GM19455 (cell line): ENCODE data around the gene CEP131.

Source experiments
- ATAC-seq: cut with Tn5 transposase; IDR thresholded peaks from one replicate; pipeline ENCODE4 v1.9.1; 2021; ENCODE audit not compliant: unreplicated experiment

CEP131 gene

GRCh38 chr17:81251709-81252301 is 29.0 kb upstream of the CEP131 start:
- no peak for ATAC-seq

- no peak for ATAC-seq
Observed at GRCh38 chr17:81251094-81251708, 28.4 kb upstream of the CEP131 start.

- no peak for ATAC-seq
Observed at GRCh38 chr17:81250286-81251093, 27.7 kb upstream of the CEP131 start.

GRCh38 chr17:81249223-81250040 is 26.7 kb upstream of the CEP131 start:
- ATAC-seq: no peak

DNA sequence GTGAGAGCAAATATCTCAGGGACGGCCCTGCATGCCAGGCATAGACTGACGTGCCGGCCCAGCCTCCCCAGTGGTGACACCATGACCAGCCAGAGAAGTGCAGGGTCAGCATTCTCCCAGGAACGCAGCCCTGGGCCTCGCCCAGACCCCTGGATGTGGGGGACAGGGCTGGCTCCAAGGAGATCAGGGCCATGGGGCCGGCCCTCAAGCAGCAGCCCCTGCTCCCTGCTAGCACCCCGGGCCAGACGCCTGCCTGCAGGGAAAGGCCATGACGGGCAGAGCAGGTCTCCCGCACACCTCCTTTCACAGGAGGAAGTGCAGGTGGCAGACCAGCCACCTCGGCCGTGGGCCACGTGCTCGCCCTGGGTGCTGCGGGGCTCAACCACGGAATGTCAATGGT is 25.9 kb upstream of the CEP131 start:
- ATAC-seq: no peak

GRCh38 chr17:81247339-81247990 is 24.7 kb upstream of the CEP131 start:
- no peak for ATAC-seq

- ATAC-seq: no peak
Observed at GRCh38 chr17:81246679-81247338, 24.0 kb upstream of the CEP131 start.

DNA sequence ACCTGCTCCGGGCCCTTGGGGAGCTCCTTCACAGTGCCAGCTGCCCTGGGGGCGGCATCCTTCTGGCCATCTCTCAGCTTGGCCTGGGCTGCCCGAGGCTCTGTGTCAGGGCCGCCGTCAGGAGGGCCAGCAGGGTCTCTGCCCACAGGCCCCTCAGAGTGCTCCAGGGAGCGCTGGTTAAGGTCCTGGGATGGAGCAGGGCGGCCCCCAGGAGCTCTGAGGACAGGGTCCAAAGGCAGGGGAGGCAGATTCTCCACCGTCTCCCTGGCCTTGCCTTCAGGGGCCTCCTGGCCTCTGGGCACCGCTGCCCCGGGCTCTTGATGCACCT is 23.5 kb upstream of the CEP131 start:
- no peak for ATAC-seq

GRCh38 chr17:81245665-81246342 is 23.0 kb upstream of the CEP131 start:
- no peak for ATAC-seq

DNA sequence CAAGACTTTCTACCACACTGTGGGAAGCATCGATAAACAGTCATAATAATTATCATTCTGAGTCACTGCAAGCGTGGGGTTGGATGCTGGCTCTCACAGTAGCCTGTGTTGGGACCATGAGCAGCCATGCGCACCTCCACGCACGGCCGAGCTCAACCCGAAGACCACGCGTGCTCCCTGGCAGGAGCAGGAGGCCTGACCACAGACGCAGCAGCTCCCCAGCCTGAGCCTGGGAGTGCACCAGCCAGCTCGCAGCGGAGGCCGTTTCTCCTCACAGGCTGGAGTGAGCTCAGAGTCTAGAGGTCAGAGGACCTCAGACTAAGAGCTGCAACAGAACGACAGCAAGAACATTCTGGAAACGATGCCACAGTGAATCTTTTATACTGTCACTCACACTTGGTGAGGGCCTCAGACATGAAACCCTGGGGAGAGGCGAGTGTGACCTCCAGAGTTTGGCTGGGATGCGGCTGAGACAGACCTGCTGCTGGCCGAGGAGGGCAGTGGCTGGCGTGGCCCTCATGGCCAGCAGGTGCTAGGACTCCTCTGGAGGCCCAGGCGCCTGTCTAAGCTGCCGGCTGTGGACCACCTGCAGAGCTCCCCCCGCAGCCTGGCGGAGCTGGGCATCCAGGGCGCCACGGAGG is 22.4 kb upstream of the CEP131 start:
- ATAC-seq: no peak

GRCh38 chr17:81244358-81245023 is 21.7 kb upstream of the CEP131 start:
- ATAC-seq: no peak

- ATAC-seq: no peak
Observed at GRCh38 chr17:81243333-81243664, 20.5 kb upstream of the CEP131 start.

GRCh38 chr17:81242421-81243332 is 19.9 kb upstream of the CEP131 start:
- no peak for ATAC-seq

DNA sequence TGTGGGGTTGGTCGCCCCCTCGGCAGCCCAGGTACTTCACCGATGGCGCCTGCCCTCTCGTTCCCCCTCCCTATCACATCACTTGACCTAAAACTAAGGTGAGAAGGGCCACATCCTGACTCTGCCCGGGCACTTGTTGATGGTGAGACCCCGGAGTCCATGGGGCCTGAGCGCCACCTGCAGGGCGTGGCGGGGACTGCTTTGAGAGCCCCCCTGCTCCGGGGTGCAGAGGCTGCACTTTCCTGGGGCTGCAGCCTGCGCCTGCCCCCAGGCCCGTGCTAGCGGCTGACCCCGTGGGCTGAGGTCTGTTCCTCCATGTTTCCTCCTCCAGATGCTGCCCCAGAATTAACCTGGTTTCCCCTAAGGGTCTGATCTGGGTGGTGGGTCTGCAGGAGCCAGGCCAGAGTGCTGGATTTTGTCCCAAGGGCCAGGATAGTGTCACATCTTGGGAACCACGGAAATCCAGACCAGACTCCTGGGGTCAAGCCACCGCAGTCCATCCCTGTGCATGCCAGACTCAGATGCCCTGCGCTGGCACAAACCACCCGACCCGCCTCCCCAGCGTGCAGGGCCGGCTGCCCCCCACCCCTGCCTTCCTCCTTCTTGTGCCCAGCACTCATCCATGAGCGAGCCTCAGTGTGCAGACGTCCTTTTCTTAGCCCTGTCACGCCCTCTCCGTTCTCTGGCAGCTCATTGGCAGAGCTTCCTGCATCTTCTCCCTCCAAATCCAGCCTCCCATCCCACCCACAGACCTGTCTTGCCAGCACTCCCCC is 19.1 kb upstream of the CEP131 start:
- no peak for ATAC-seq

DNA sequence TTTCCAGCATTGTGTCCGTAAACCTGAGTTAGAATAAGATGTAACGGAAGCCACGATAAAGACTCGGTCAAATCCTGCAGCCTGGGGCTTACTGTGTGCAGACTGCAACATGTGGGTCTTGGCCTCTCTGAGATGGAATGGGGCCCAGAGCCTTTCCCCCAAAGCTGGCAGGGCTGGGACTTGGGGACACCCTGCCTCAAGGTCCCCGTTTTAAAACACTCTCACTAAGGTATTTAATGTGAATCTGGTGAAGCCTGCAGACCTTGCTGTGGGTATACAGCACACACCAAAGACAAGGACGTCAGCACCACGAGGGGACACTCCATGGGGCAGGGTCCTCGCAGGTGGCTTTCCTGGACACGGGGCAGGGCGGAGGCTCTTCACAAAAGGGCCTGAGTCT is 18.4 kb upstream of the CEP131 start:
- no peak for ATAC-seq

GRCh38 chr17:81240761-81241160 is 18.0 kb upstream of the CEP131 start:
- no peak for ATAC-seq
